HepG2 (cell line): ENCODE data around the gene IQGAP2.

Source experiments
- ELF1 ChIP-seq: sonication (generic); formaldehyde crosslinking; IDR thresholded peaks from 2 replicates; pipeline ENCODE4 v1.4.0; 2020; ENCODE audit warnings: missing genetic modification reagents
- ZNF652 ChIP-seq: IDR thresholded peaks from 2 replicates; pipeline ENCODE4 v1.6.1; 2016; ENCODE audit warnings: low read depth, borderline replicate concordance
- TF ChIP-seq, protein P1 (sequence below): sonication (generic); formaldehyde crosslinking; IDR thresholded peaks from 2 replicates; pipeline ENCODE4 v1.4.0; 2020; ENCODE audit warnings: missing genetic modification reagents
- TF ChIP-seq, protein P2 (sequence below): sonication (generic); formaldehyde crosslinking; IDR thresholded peaks from 2 replicates; pipeline ENCODE4 v1.4.0; 2020; ENCODE audit warnings: missing genetic modification reagents
- TF ChIP-seq, protein P3 (sequence below): sonication (generic); formaldehyde crosslinking; IDR thresholded peaks from 2 replicates; pipeline ENCODE4 v1.5.0; 2020; ENCODE audit warnings: mild to moderate bottlenecking, missing genetic modification reagents, moderate library complexity

DNA sequence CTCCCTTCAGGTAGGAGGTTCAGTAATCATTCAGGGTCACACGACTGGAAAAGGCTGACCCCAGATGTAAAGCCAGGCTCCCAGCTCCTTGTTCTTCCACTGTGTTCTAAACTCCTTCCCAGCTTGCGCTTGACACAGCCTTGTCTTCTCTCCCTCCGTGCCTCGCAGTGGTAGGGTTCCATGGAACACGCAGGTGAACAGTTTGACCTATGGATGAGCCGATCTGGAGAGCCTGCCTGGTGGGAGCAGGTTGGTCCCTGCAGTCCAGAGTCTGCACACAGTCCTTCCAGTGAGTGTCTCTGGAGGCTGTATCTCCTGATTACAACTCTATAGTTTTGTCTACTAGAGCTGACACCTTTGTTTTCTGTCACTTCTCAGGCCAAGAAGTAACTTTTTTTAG, 85.9 kb downstream of the IQGAP2 start:
- TF ChIP-seq, protein P1, sequence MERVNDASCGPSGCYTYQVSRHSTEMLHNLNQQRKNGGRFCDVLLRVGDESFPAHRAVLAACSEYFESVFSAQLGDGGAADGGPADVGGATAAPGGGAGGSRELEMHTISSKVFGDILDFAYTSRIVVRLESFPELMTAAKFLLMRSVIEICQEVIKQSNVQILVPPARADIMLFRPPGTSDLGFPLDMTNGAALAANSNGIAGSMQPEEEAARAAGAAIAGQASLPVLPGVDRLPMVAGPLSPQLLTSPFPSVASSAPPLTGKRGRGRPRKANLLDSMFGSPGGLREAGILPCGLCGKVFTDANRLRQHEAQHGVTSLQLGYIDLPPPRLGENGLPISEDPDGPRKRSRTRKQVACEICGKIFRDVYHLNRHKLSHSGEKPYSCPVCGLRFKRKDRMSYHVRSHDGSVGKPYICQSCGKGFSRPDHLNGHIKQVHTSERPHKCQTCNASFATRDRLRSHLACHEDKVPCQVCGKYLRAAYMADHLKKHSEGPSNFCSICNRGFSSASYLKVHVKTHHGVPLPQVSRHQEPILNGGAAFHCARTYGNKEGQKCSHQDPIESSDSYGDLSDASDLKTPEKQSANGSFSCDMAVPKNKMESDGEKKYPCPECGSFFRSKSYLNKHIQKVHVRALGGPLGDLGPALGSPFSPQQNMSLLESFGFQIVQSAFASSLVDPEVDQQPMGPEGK (CRISPR knock-in tag), result no peak
- TF ChIP-seq, protein P2, sequence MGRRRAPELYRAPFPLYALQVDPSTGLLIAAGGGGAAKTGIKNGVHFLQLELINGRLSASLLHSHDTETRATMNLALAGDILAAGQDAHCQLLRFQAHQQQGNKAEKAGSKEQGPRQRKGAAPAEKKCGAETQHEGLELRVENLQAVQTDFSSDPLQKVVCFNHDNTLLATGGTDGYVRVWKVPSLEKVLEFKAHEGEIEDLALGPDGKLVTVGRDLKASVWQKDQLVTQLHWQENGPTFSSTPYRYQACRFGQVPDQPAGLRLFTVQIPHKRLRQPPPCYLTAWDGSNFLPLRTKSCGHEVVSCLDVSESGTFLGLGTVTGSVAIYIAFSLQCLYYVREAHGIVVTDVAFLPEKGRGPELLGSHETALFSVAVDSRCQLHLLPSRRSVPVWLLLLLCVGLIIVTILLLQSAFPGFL (CRISPR knock-in tag), result no peak
- no peak for TF ChIP-seq ELF1 (CRISPR knock-in tag)
- TF ChIP-seq ZNF652 (CRISPR knock-in tag), result no peak
- TF ChIP-seq, protein P3, sequence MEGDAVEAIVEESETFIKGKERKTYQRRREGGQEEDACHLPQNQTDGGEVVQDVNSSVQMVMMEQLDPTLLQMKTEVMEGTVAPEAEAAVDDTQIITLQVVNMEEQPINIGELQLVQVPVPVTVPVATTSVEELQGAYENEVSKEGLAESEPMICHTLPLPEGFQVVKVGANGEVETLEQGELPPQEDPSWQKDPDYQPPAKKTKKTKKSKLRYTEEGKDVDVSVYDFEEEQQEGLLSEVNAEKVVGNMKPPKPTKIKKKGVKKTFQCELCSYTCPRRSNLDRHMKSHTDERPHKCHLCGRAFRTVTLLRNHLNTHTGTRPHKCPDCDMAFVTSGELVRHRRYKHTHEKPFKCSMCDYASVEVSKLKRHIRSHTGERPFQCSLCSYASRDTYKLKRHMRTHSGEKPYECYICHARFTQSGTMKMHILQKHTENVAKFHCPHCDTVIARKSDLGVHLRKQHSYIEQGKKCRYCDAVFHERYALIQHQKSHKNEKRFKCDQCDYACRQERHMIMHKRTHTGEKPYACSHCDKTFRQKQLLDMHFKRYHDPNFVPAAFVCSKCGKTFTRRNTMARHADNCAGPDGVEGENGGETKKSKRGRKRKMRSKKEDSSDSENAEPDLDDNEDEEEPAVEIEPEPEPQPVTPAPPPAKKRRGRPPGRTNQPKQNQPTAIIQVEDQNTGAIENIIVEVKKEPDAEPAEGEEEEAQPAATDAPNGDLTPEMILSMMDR, result no peak
